HG02610 (cell line): Measurements from ENCODE around the gene RNF181.
"Not testable (repeated sequence)": the region's sequence is repeated elsewhere in the genome, so short reads cannot be mapped to it uniquely, and the experiment has no call there.

Experiments used
- ATAC-seq: cut with Tn5 transposase; IDR thresholded peaks from one replicate; pipeline ENCODE4 v1.9.1; 2021; ENCODE audit warnings: mild to moderate bottlenecking, moderate library complexity; ENCODE audit not compliant: unreplicated experiment

The RNF181 gene

DNA sequence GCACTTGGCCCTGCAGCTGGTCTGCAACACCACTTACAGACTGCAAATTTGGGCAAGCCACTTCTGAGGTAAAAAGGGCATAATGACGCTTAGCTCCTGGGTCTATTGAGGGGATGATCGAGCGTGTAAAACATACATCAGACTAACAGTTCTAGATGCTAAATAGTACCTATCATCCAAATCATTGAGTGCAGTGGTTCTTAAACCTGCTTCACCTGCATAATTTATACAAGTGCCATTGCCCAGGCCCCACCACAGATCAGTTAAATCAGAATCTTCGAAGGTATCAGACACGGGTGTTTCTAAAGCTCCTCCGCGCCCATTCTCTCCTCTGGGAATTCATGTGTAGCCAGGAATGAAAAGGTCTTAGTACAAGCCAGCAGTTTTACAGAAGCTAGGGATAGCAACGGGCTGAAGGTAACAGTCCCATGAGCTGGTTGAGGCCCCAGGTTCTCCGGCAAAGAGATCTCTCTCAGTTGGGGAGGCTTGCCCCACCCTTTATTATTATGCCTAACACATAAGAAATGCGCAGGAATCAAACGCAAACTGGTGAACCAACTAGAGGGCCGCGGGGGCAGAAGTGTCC lies 737 bp upstream of the RNF181 start:
- ATAC-seq = no peak

GRCh38 chr2:85596026-85596333 lies 435 bp downstream of the RNF181 start:
- ATAC-seq = no peak

- no peak for ATAC-seq
Measured at GRCh38 chr2:85596486-85597143, 1.1 kb downstream of the RNF181 start.

GRCh38 chr2:85597241-85597640 lies 1.7 kb downstream of the RNF181 start:
- ATAC-seq = no peak

DNA sequence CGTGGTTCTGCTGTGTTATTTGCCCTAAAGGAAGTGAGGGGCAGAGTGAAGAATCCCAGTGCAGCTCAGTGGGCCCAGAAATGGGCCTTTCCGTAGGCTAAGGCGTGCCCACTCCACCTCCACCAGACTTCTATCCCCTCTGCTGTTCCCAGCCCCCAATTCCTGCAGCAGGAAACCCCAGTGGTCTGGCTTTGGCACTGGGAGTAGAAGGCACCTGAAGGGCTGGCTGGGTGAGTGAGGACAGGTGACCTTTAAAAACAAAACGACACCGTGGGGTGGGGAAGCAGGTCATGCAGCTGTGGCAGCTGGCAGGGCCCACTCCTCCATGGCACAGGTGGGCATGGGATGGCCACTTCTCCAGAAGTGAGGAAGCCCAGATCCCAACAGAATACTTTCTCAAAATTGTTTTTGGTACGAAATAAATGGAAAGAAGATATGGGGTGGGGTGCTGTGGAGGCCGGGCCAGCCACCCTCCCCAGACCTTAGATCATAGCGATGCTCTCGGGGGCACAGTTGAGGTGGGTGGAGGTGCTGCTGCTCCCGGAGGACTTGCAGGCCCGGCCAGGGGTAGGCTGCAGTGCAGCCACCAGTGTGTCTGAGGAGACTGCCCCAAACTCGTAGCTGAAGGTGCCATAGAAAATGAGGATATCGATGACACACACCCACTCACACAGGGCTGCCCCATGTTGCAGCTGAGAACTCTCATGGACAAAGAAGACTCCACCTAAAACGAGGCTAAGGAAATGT lies 3.2 kb downstream of the RNF181 start:
- ATAC-seq = no peak

DNA sequence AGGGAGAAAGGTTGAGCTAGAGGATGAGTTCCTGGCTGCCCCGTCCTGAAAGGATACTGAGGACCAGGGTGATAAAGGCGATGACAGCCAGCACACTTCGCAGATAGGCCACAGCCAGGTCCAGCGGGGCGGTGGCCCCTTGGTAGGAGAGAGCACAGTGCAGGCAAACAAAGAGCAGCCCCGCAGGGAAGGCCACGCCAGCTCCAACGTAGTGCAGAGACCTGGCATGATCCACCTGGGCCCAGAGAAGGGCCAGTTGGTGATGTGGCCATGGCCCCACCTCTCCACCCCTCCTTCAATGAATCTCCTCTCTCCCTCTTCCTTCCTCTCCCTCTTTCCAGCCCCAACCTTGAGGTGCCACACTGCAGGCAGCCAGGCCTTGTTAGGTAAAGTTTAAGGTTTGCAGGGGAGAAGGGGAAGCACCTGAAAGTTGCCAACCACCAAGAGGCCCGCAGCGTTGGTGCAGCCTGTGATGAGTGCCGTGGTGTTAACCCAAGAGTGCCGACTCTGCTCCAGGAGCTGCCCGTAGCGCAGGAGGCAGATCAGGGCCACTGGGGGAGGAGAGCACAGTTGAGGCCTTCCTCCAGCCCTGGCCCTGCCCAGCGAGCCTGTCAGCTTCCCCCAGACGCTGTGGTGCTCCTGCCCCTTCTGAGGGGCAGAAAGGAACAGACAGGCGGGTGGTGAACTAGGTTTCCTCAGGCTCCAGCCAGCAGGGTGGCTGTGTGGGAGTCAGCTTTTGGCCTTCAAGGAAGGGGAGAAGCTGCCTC lies 4.1 kb downstream of the RNF181 start:
- ATAC-seq = no peak

- no peak for ATAC-seq
Measured at GRCh38 chr2:85600235-85600575, 4.7 kb downstream of the RNF181 start.

- no peak for ATAC-seq
Measured at GRCh38 chr2:85600951-85601770, 5.6 kb downstream of the RNF181 start.

DNA sequence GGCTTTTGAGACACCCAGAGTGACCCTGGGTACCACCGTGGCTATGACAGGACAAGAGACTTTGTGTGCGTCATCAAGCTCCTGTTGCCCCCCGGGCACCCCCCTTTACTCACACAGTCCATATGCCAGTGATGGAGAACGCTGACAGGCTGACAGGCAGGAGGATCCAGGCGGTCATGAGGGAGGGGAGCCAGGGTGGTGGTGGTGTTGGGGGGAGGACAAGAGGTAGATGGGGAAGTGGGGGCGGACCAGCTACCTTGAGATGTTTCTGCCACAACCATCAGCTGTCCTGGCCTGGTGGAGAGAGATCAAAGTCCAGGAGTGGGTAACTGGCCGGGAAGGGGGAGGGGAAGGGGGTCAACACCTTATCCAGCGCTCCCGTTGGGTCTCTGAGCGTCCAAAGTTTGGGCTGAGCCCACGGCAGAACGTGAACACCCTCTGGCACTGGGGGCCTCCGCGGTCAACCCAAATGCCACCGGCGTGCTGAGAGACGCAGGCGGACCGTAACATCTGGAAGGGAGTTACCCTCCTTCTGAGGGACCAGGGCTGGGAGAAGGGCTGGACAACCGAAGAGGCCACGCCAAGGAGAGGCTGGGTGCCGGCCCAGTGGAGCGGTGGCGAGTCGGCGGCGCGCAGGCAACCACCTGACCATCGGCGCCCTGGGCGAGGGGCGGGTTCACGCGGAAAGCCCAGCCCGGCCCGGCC lies 6.4 kb downstream of the RNF181 start:
- peak; percentile 28 for ATAC-seq

GRCh38 chr2:85602476-85603234 lies 7.1 kb downstream of the RNF181 start, which contains the start of gene TMEM150A:
TSS of gene TMEM150A (minus strand) at chr2:85602698. CDS start at chr2:85601948, 750 bp downstream.
- ATAC-seq = peak; percentile 94

GRCh38 chr2:85604133-85604444 lies 8.5 kb downstream of the RNF181 start:
- not testable (repeated sequence) for ATAC-seq

GRCh38 chr2:85604568-85605339 lies 9.2 kb downstream of the RNF181 start:
- ATAC-seq = no peak

- ATAC-seq = no peak
Measured at GRCh38 chr2:85605406-85606115, 10.0 kb downstream of the RNF181 start.

- ATAC-seq = no peak
Measured at GRCh38 chr2:85606116-85606455, 10.5 kb downstream of the RNF181 start.

- no peak for ATAC-seq
Measured at GRCh38 chr2:85607268-85608215, 12.0 kb downstream of the RNF181 start.

GRCh38 chr2:85611217-85611704 lies 15.7 kb downstream of the RNF181 start:
- ATAC-seq = no peak
